Suprapubic skin (tissue), 3 donors: ENCODE results near the gene SLCO3A1.

Experiments
- CTCF ChIP-seq, 2 donors: fragments of 200-600 bp in 1 of 2; fragments of 450-650 bp in 1 of 2; sonication (generic) in 1 of 2; IDR thresholded peaks; one replicate each; pipeline ENCODE4 v1.5.1; 2016 to 2019; ENCODE audit warnings: antibody characterized with exemption in 2 of 2, mild to moderate bottlenecking in 1 of 2, moderate library complexity in 1 of 2
- EP300 ChIP-seq: sonication (generic); formaldehyde crosslinking; IDR thresholded peaks from one replicate; pipeline ENCODE4 v1.6.1; 2017; ENCODE audit warnings: antibody characterized with exemption
- POLR2A ChIP-seq, 2 donors: fragments of 450-650 bp; IDR thresholded peaks; one replicate each; pipeline ENCODE4 v1.6.1; 2017; ENCODE audit warnings: antibody characterized with exemption in 2 of 2, mild to moderate bottlenecking in 2 of 2, moderate library complexity in 2 of 2

- TF ChIP-seq CTCF (IDR thresholded peaks at IDR 0.05) (no peak), EP300 (no peak), POLR2A (IDR thresholded peaks at IDR 0.05) (no peak)
Measured at GRCh38 chr15:91968610-91969009, 115.1 kb downstream of the SLCO3A1 start.
